K562 (cell line): ENCODE data around the gene CTIF. TPM values are rescaled to one million over a fixed set of nuclear protein-coding genes. Genes with fewer than 3 reads are reported as not detected.
A peak's percentile ranks its signal among the peaks of the same experiment; 100 is the strongest.

Experiments
- ATAC-seq: fragments of 200-7000 bp; cut with Tn5 transposase; 3 replicates; pipeline ENCODE4 v1.9.1; 2020; ENCODE audit warnings: moderate library complexity
- BruUV-seq: library from RNA; stranded (reverse); fragments of 400-500 nt; replicated peaks from 2 replicates; lab custom pipeline; 2021; lab: Mats Ljungman, UMichigan
- CTCF ChIA-PET: fragments of 300-600 bp; formaldehyde crosslinking; extraction: SDS; loops from one replicate; lab custom pipeline; 2021; ENCODE audit warnings: low intra/inter-chr PET ratio; lab: Yijun Ruan, JAX
- POLR2A ChIA-PET: fragments of 300-600, 350-650 bp; sonication (Branson Sonifier 250); formaldehyde crosslinking; extraction: SDS; loops from one replicate; lab custom pipeline; 2021; ENCODE audit warnings: antibody characterized with exemption, inconsistent platforms; lab: Yijun Ruan, JAX
- DNase-seq, 4 experiments: peaks; one replicate each; pipeline versions ENCODE4 v3.0.0 to v3.0.0-alpha.2; 2011 to 2018; ENCODE audit warnings: low spot score in 3 of 4, mixed read lengths in 3 of 4; ENCODE audit errors: extremely low read depth in 1 of 4
- FAIRE-seq: peaks from 2 replicates; lab custom pipeline; 2011; peaks lifted over from hg19 to GRCh38; lab: Jason Lieb, UNC
- H2AFZ ChIP-seq: 2 replicates; pipeline ENCODE4 v1.6.0; 2011; ENCODE audit warnings: low read depth, low read length, control low read depth, inconsistent platforms
- H3K27ac ChIP-seq: fragments of 200-600 bp; 3 replicates; pipeline ENCODE4 v1.8.0; 2011; ENCODE audit warnings: low read depth, mild to moderate bottlenecking, control low read depth, inconsistent platforms, low read length, moderate library complexity, mixed read lengths; ENCODE audit errors: extremely low read depth
- H3K27me3 ChIP-seq, 2 experiments: fragments of 300-600 bp in 1 of 2; 2 replicates in 1 of 2; 3 replicates in 1 of 2; pipeline versions ENCODE4 v1.6.0 to v1.8.0; 2011; ENCODE audit warnings: inconsistent platforms in 2 of 2, low read length in 2 of 2, mild to moderate bottlenecking in 1 of 2, mixed read lengths in 1 of 2, moderate library complexity in 1 of 2; ENCODE audit not compliant: control insufficient read depth in 2 of 2, insufficient read depth in 2 of 2
- H3K36me3 ChIP-seq: fragments of 300-600 bp; 3 replicates; pipeline ENCODE4 v1.8.0; 2011; ENCODE audit warnings: mild to moderate bottlenecking, low read length, inconsistent platforms; ENCODE audit not compliant: control insufficient read depth, insufficient read depth
- H3K4me1 ChIP-seq, 2 experiments: fragments of 200-600 bp in 1 of 2; replicated peaks in 1 of 2; 2 replicates in 1 of 2; 3 replicates in 1 of 2; pipeline versions ENCODE4 v1.5.1 to v1.8.0; 2011; ENCODE audit warnings: inconsistent platforms in 2 of 2, low read length in 2 of 2, mild to moderate bottlenecking in 1 of 2, mixed read lengths in 1 of 2, moderate library complexity in 1 of 2; ENCODE audit not compliant: control insufficient read depth in 2 of 2, insufficient read depth in 2 of 2
- H3K4me2 ChIP-seq: 2 replicates; pipeline ENCODE4 v1.6.1; 2011; ENCODE audit warnings: low read length, control low read depth, inconsistent platforms, mixed read lengths; ENCODE audit not compliant: insufficient read depth
- H3K4me3 ChIP-seq: fragments of 200-600 bp; sonication (generic), shearing (Covaris generic); 2 replicates; pipeline ENCODE4 v1.5.1; 2016; ENCODE audit warnings: control low read depth, inconsistent platforms
- H3K79me2 ChIP-seq: fragments of 200-600 bp; 3 replicates; pipeline ENCODE4 v1.8.0; 2011; ENCODE audit warnings: low read length, inconsistent platforms; ENCODE audit not compliant: control insufficient read depth, insufficient read depth
- H3K9ac ChIP-seq, 2 experiments: 2 replicates each; pipeline versions ENCODE4 v1.6.0 to v1.6.1; 2011; ENCODE audit warnings: low read depth in 2 of 2, low read length in 2 of 2, control low read depth in 1 of 2, inconsistent platforms in 1 of 2, mild to moderate bottlenecking in 1 of 2, mixed read lengths in 1 of 2; ENCODE audit not compliant: insufficient read depth in 1 of 2
- H3K9me1 ChIP-seq: one replicate; pipeline ENCODE4 v1.6.0; 2011; ENCODE audit warnings: inconsistent platforms, mild to moderate bottlenecking, low read length, moderate library complexity; ENCODE audit not compliant: control insufficient read depth, insufficient read depth
- H3K9me3 ChIP-seq: replicated peaks from 2 replicates; pipeline ENCODE4 v1.5.1; 2011; ENCODE audit warnings: low read depth, low read length, inconsistent platforms; ENCODE audit not compliant: control insufficient read depth, insufficient read depth
- H4K20me1 ChIP-seq: replicated peaks from 2 replicates; pipeline ENCODE4 v1.6.1; 2011; ENCODE audit warnings: low read length, inconsistent platforms, mixed read lengths; ENCODE audit not compliant: control insufficient read depth, insufficient read depth
- CBX2 ChIP-seq: fragments of 200-600 bp; sonication (generic); IDR thresholded peaks from one replicate; pipeline ENCODE4 v1.6.1; 2012; ENCODE audit warnings: mild to moderate bottlenecking, low read length, inconsistent platforms; ENCODE audit not compliant: insufficient read depth, poor library complexity, severe bottlenecking
- DIDO1 ChIP-seq: fragments of 450-650 bp; IDR thresholded peaks from 2 replicates; pipeline ENCODE4 v1.6.1; 2016; ENCODE audit warnings: low read depth, missing biosample characterization, missing genetic modification characterization
- LCOR ChIP-seq: sonication (generic); formaldehyde crosslinking; IDR thresholded peaks from 2 replicates; pipeline ENCODE4 v1.8.0; 2022; ENCODE audit warnings: mild to moderate bottlenecking, missing genetic modification reagents
- MBD2 ChIP-seq: sonication (generic); IDR thresholded peaks from 2 replicates; pipeline ENCODE4 v1.6.1; 2016; ENCODE audit warnings: low read depth, borderline replicate concordance
- NFE2 ChIP-seq: IDR thresholded peaks from 2 replicates; pipeline ENCODE4 v1.6.1; 2014; ENCODE audit warnings: antibody characterized with exemption, low read depth
- NONO ChIP-seq, 2 experiments: fragments of 200-400 bp in 1 of 2; fragments of 450-650 bp in 1 of 2; formaldehyde crosslinking in 1 of 2; IDR thresholded peaks; 2 replicates each; pipeline ENCODE4 v1.6.1; 2017; ENCODE audit warnings: low read depth in 2 of 2, mild to moderate bottlenecking in 2 of 2, moderate library complexity in 2 of 2, low read length in 1 of 2
- PHTF2 ChIP-seq: fragments of 250-450 bp; sonication (Bioruptor Pico); IDR thresholded peaks from 2 replicates; pipeline ENCODE4 v1.5.0; 2021; ENCODE audit warnings: mild to moderate bottlenecking
- RAD21 ChIP-seq, 2 experiments: fragments of 250-450 bp in 1 of 2; fragments of 450-650 bp in 1 of 2; sonication (Bioruptor Pico) in 1 of 2; formaldehyde crosslinking in 1 of 2; IDR thresholded peaks in 1 of 2; conservative IDR thresholded peaks in 1 of 2; 2 replicates each; pipeline versions ENCODE4 v1.4.0 to v1.8.0; 2020 to 2022; ENCODE audit warnings: mild to moderate bottlenecking in 2 of 2, moderate library complexity in 1 of 2
- RBM14 ChIP-seq: fragments of 200-400 bp; formaldehyde crosslinking; IDR thresholded peaks from 2 replicates; pipeline ENCODE4 v1.6.1; 2018; ENCODE audit warnings: low read depth, mild to moderate bottlenecking, low read length, moderate library complexity, borderline replicate concordance; ENCODE audit not compliant: insufficient read depth
- RFX1 ChIP-seq: fragments of 450-650 bp; IDR thresholded peaks from 2 replicates; pipeline ENCODE4 v1.6.1; 2016; ENCODE audit warnings: mild to moderate bottlenecking, moderate library complexity
- SMARCB1 ChIP-seq: IDR thresholded peaks from 2 replicates; pipeline ENCODE4 v1.6.1; 2011; ENCODE audit warnings: improper control_type of control experiment, low read depth; ENCODE audit not compliant: insufficient read length
- ZFP1 ChIP-seq: fragments of 450-650 bp; formaldehyde crosslinking; IDR thresholded peaks from 2 replicates; pipeline ENCODE4 v1.4.0; 2020; ENCODE audit warnings: mild to moderate bottlenecking, mixed read lengths
- ZKSCAN8 ChIP-seq: fragments of 200-800 bp; sonication (Bioruptor generic); IDR thresholded peaks from 2 replicates; pipeline ENCODE4 v1.6.1; 2016; ENCODE audit warnings: missing genetic modification characterization, missing compliant biosample characterization
- ZNF133 ChIP-seq: fragments of 250-450 bp; sonication (Bioruptor Pico); IDR thresholded peaks from 2 replicates; pipeline ENCODE4 v1.4.0; 2020; ENCODE audit warnings: mild to moderate bottlenecking
- ZNF174 ChIP-seq: fragments of 250-450 bp; sonication (Bioruptor Pico); IDR thresholded peaks from 2 replicates; pipeline ENCODE4 v1.4.0; 2020; ENCODE audit warnings: mild to moderate bottlenecking
- ZNF23 ChIP-seq: fragments of 250-450 bp; sonication (Bioruptor Pico); IDR thresholded peaks from 2 replicates; pipeline ENCODE4 v1.4.0; 2020; ENCODE audit warnings: mild to moderate bottlenecking
- ZNF76 ChIP-seq: fragments of 250-450 bp; sonication (Bioruptor Pico); IDR thresholded peaks from 2 replicates; pipeline ENCODE4 v1.4.0; 2020; ENCODE audit warnings: mild to moderate bottlenecking, moderate library complexity, borderline replicate concordance
- WGBS: fragments of 100-300 bp; shearing (Covaris generic); methylation state at CpG from one replicate; pipeline ENCODE4 v1.1.6; 2016; ENCODE audit warnings: low coverage, mixed read lengths; ENCODE audit not compliant: insufficient coverage; ENCODE audit errors: missing lambda C conversion rate; 5-methylcytosine and 5-hydroxymethylcytosine counted together
- in situ Hi-C: fragments of 300-500 bp; cut with MboI; formaldehyde crosslinking; loops from 4 replicates; pipeline ENCODE4 v1.15.0; 2018; ENCODE audit warnings: inconsistent platforms, mixed read lengths
- intact Hi-C: fragments of 100-400 bp; cut with micrococcal nuclease; formaldehyde crosslinking; loops from 2 replicates; pipeline ENCODE4 v1.14.2; 2022
- polyA plus RNA-seq, 8 experiments: library from polyadenylated mRNA; depleted of rRNA in 4 of 8; stranded (reverse) in 5 of 8; unstranded in 3 of 8; fragments of >200 nt; fragmentation: Nextera tagmentation in 2 of 8; fragmentation: Illumina TruSeq in 1 of 8; extraction: Ambion mirVana in 2 of 8; extraction: Trizol in 1 of 8; gene quantifications; 2 replicates each; pipeline versions ENCODE4 v1.2.1 to v1.2.3, GENCODE V29; 2011 to 2014; ENCODE audit warnings: inconsistent platforms in 1 of 8, missing spikeins in 1 of 8
- total RNA-seq, 7 experiments: library from RNA; depleted of rRNA in 6 of 7; stranded (reverse); fragments of >200 nt in 6 of 7; fragmentation: Illumina TruSeq in 2 of 7; extraction: Trizol in 2 of 7; gene quantifications; 2 replicates each; pipeline versions ENCODE4 v1.2.1 to v1.2.3, GENCODE V29; 2011 to 2021; ENCODE audit warnings: low replicate concordance in 1 of 7
- TF ChIP-seq, protein P1 (sequence below): fragments of 200-400 bp; formaldehyde crosslinking; IDR thresholded peaks from 2 replicates; pipeline ENCODE4 v1.6.1; 2017; ENCODE audit warnings: mild to moderate bottlenecking, low read depth, low read length, moderate library complexity

CTIF gene
- total and polyA plus RNA-seq, 9 of the 15 experiments (the other 6 are each of a cell fraction or from before 2014, with no cell fraction given): 0.17 to 11.5 (median 2.2) TPM

DNA sequence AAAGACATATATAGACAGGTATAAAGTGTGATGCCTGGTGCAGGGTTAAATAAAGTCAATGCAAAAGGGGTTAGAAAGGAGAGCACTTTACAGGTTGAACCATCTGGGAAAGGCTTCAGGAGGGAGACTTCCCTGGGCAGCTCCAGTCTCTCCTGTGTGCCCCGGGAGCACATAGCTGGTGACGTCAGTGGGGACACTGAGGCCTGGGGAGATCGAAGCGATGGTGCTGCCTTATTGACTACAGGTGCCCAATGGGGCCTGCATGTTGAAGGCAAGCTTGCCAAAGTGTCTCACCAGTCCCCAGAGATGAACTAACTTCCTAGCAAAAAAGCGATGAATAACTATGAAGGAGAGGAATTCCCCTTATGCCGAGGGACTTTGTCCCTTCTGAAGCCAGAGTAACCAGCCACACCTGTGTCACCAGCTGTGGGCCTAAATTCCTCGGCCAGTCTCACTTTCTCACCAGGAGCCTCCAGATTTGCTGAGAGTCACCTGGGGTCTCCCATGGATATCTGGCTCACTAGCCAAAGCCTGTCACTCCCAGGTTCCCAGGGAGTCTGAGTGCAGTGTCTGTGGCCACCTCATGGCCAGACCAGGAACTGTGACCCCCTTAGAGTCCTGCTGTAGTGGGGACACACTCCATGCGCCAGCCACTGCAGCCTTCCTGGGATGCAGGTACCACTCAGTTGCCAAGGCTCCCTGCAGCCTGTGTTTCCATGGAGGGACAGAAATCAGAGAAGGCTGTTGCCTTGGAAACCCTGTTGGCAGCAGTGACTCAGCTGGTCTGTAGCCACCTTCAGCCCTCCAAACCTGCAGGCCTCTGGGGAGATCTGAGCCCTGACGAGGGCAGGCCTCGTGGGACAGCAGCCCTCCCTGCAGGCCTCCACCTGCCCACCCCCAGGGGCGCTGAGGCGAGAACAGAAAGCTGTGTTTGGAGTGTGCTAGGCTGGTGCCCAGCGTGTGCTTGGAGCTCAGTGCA, 128.7 kb downstream of the CTIF start:
- Histone ChIP-seq H3K79me2 (no peaks in the 10 kb centered on the region), H3K4me1 (peaks cover 0 to 9% of the 10 kb centered on the region in 2 experiments; a peak in 2 of 5 replicates), H4K20me1 (no peaks in the 10 kb centered on the region), H3K27ac (no peak overlapping the region), H3K4me2 (no peak overlapping the region), H3K4me3 (no peak overlapping the region), H2AFZ (no peak overlapping the region), H3K36me3 (no peaks in the 10 kb centered on the region), H3K9ac (no peak overlapping the region), H3K27me3 (no peaks in the 10 kb centered on the region), H3K9me3 (no peaks in the 10 kb centered on the region), H3K9me1 (no peaks in the 10 kb centered on the region)
- DNase-seq (peak in 1 of 4 experiments; percentile 20), FAIRE-seq (no peak), ATAC-seq (peak; percentile 82)
- 58% methylated on average over 10 of the region's 13 CpGs for WGBS
- intact Hi-C loops: no loop called here
- ChIA-PET POLR2A (no interaction called here), CTCF (no interaction called here)
- BruUV-seq: no TSS peak
- in situ Hi-C loops: no loop called here
- TF ChIP-seq NFE2: 0 out of 2 replicates have a peak, but pooled peaks have one; percentile 14
- TF ChIP-seq ZNF133 (CRISPR knock-in tag): no peak
- TF ChIP-seq RFX1: peak; percentile 56
- no peak for TF ChIP-seq SMARCB1
- TF ChIP-seq ZNF76 (CRISPR knock-in tag): no peak
- TF ChIP-seq CBX2: no peak
- no peak for TF ChIP-seq MBD2
- no peak for TF ChIP-seq NONO (IDR thresholded peaks at IDR 0.05; ENCODE audit: low read depth in 2 of 2, low read length in 1 of 2)
- TF ChIP-seq DIDO1 (tag): no peak
- TF ChIP-seq, protein P1, sequence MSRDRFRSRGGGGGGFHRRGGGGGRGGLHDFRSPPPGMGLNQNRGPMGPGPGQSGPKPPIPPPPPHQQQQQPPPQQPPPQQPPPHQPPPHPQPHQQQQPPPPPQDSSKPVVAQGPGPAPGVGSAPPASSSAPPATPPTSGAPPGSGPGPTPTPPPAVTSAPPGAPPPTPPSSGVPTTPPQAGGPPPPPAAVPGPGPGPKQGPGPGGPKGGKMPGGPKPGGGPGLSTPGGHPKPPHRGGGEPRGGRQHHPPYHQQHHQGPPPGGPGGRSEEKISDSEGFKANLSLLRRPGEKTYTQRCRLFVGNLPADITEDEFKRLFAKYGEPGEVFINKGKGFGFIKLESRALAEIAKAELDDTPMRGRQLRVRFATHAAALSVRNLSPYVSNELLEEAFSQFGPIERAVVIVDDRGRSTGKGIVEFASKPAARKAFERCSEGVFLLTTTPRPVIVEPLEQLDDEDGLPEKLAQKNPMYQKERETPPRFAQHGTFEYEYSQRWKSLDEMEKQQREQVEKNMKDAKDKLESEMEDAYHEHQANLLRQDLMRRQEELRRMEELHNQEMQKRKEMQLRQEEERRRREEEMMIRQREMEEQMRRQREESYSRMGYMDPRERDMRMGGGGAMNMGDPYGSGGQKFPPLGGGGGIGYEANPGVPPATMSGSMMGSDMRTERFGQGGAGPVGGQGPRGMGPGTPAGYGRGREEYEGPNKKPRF: no peak
- TF ChIP-seq LCOR (CRISPR knock-in tag): no peak
- TF ChIP-seq ZNF174 (CRISPR knock-in tag): no peak
- TF ChIP-seq RBM14: no peak
- no peak for TF ChIP-seq PHTF2 (CRISPR knock-in tag)
- no peak for TF ChIP-seq ZKSCAN8 (CRISPR knock-in tag)
- no peak for TF ChIP-seq ZFP1 (CRISPR knock-in tag)
- TF ChIP-seq RAD21 (CRISPR knock-in tag; conservative IDR thresholded peaks at IDR 0.05 in 1 of 2, IDR thresholded peaks at IDR 0.05 in 1 of 2): peak in 1 of 2 experiments; percentile 40; a peak in 2 of 4 replicates
- TF ChIP-seq ZNF23 (CRISPR knock-in tag): no peak
